H9 (cell line): ENCODE measurements around the gene TTC13. TPM values are rescaled to one million over a fixed set of nuclear protein-coding genes. Genes with fewer than 3 reads are reported as not detected.

Source experiments
- DNase-seq: peaks from one replicate; pipeline ENCODE4 v3.0.0-alpha.2; 2017
- H2AFZ ChIP-seq: one replicate; pipeline ENCODE4 v1.6.1; 2013; ENCODE audit warnings: mild to moderate bottlenecking, low read length, control low read depth, moderate library complexity
- H2AK5ac ChIP-seq: 2 replicates; pipeline ENCODE4 v1.6.1; 2013; ENCODE audit warnings: low read length, control low read depth, mixed read lengths; ENCODE audit not compliant: insufficient read length
- H2BK120ac ChIP-seq: one replicate; pipeline ENCODE4 v1.6.1; 2013; ENCODE audit warnings: low read depth, mild to moderate bottlenecking, low read length, control low read depth, inconsistent platforms; ENCODE audit not compliant: poor library complexity, severe bottlenecking
- H2BK12ac ChIP-seq: 2 replicates; pipeline ENCODE4 v1.6.1; 2013; ENCODE audit warnings: low read length, control low read depth, mixed read lengths, low read depth; ENCODE audit not compliant: insufficient read length
- H2BK15ac ChIP-seq: 2 replicates; pipeline ENCODE4 v1.6.1; 2013; ENCODE audit warnings: low read depth, low read length, control low read depth
- H2BK20ac ChIP-seq: one replicate; pipeline ENCODE4 v1.6.1; 2013; ENCODE audit warnings: low read depth, mild to moderate bottlenecking, low read length, control low read depth, inconsistent platforms; ENCODE audit not compliant: poor library complexity, severe bottlenecking
- H2BK5ac ChIP-seq: 2 replicates; pipeline ENCODE4 v1.6.1; 2013; ENCODE audit warnings: low read length, control low read depth, mixed read lengths; ENCODE audit not compliant: insufficient read length
- H3K14ac ChIP-seq: 2 replicates; pipeline ENCODE4 v1.6.1; 2013; ENCODE audit warnings: low read length, control low read depth; ENCODE audit not compliant: insufficient read depth
- H3K18ac ChIP-seq: 2 replicates; pipeline ENCODE4 v1.6.1; 2013; ENCODE audit warnings: low read depth, mild to moderate bottlenecking, mixed read lengths, low read length, control low read depth; ENCODE audit not compliant: insufficient read length
- H3K23ac ChIP-seq: 2 replicates; pipeline ENCODE4 v1.6.1; 2013; ENCODE audit warnings: low read length, control low read depth, mixed read lengths, low read depth; ENCODE audit not compliant: insufficient read length
- H3K23me2 ChIP-seq: 2 replicates; pipeline ENCODE4 v1.6.1; 2013; ENCODE audit warnings: low read depth, mild to moderate bottlenecking, mixed read lengths, low read length, control low read depth; ENCODE audit not compliant: insufficient read length, poor library complexity, severe bottlenecking
- H3K27ac ChIP-seq: 2 replicates; pipeline ENCODE4 v1.5.1; 2013; ENCODE audit warnings: low read length, control low read depth, mixed read lengths, low read depth; ENCODE audit not compliant: insufficient read length
- H3K27me3 ChIP-seq: 2 replicates; pipeline ENCODE4 v1.6.1; 2013; ENCODE audit warnings: low read length, control low read depth, inconsistent platforms; ENCODE audit not compliant: insufficient read depth
- H3K4ac ChIP-seq: 2 replicates; pipeline ENCODE4 v1.6.1; 2013; ENCODE audit warnings: low read depth, mild to moderate bottlenecking, control low read depth, inconsistent platforms, low read length, moderate library complexity
- H3K4me1 ChIP-seq: 2 replicates; pipeline ENCODE4 v1.6.1; 2013; ENCODE audit warnings: low read length, control low read depth, inconsistent platforms; ENCODE audit not compliant: insufficient read depth
- H3K4me2 ChIP-seq: 2 replicates; pipeline ENCODE4 v1.6.1; 2013; ENCODE audit warnings: low read length, control low read depth, mixed read lengths; ENCODE audit not compliant: insufficient read length, insufficient read depth
- H3K56ac ChIP-seq: 2 replicates; pipeline ENCODE4 v1.6.1; 2013; ENCODE audit warnings: low read depth, mild to moderate bottlenecking, mixed read lengths, low read length, control low read depth; ENCODE audit not compliant: insufficient read length
- H3K79me1 ChIP-seq: 2 replicates; pipeline ENCODE4 v1.6.1; 2013; ENCODE audit warnings: low read depth, mild to moderate bottlenecking, moderate library complexity, low read length, control low read depth, inconsistent platforms; ENCODE audit not compliant: insufficient read depth, poor library complexity, severe bottlenecking
- H3K79me2 ChIP-seq: 2 replicates; pipeline ENCODE4 v1.6.1; 2013; ENCODE audit warnings: low read length, control low read depth, inconsistent platforms; ENCODE audit not compliant: insufficient read depth
- H3K9ac ChIP-seq: 2 replicates; pipeline ENCODE4 v1.6.1; 2013; ENCODE audit warnings: low read length, control low read depth, mixed read lengths; ENCODE audit not compliant: insufficient read length; ENCODE audit errors: extremely low read depth
- H3K9me3 ChIP-seq: one replicate; pipeline ENCODE4 v1.6.1; 2013; ENCODE audit warnings: low read depth, low read length, inconsistent platforms; ENCODE audit not compliant: control insufficient read depth
- H3T11ph ChIP-seq: one replicate; pipeline ENCODE4 v1.6.1; 2013; ENCODE audit warnings: mild to moderate bottlenecking, low read length, control low read depth, inconsistent platforms
- H4K20me1 ChIP-seq: one replicate; pipeline ENCODE4 v1.6.1; 2013; ENCODE audit not compliant: control insufficient read depth, insufficient read length, insufficient read depth
- H4K5ac ChIP-seq: 2 replicates; pipeline ENCODE4 v1.6.1; 2013; ENCODE audit warnings: low read depth, mild to moderate bottlenecking, mixed read lengths, low read length, control low read depth; ENCODE audit not compliant: insufficient read length
- H4K8ac ChIP-seq: replicated peaks from 2 replicates; pipeline ENCODE4 v1.6.1; 2013; ENCODE audit warnings: low read length, control low read depth, mixed read lengths, low read depth; ENCODE audit not compliant: insufficient read length
- H4K91ac ChIP-seq: 2 replicates; pipeline ENCODE4 v1.6.1; 2013; ENCODE audit warnings: low read depth, mild to moderate bottlenecking, moderate library complexity, mixed read lengths, low read length, control low read depth; ENCODE audit not compliant: insufficient read length
- H3K27ac Mint-ChIP-seq, 3 experiments: 2 replicates in 2 of 3; 3 replicates in 1 of 3; pipeline ENCODE4 v1.8.0; 2020 to 2021; ENCODE audit warnings: mixed read lengths in 3 of 3, mild to moderate bottlenecking in 1 of 3, moderate library complexity in 1 of 3
- H3K27me3 Mint-ChIP-seq: 2 replicates; pipeline ENCODE4 v1.8.0; 2021; ENCODE audit warnings: low read depth, mild to moderate bottlenecking, moderate library complexity, mixed read lengths
- H3K36me3 Mint-ChIP-seq, 3 experiments: 2 replicates in 2 of 3; 3 replicates in 1 of 3; pipeline ENCODE4 v1.8.0; 2020 to 2021; ENCODE audit warnings: low read depth in 3 of 3, mixed read lengths in 3 of 3; ENCODE audit not compliant: insufficient read depth in 1 of 3
- H3K4me1 Mint-ChIP-seq, 2 experiments: 2 replicates each; pipeline ENCODE4 v1.8.0; 2020; ENCODE audit warnings: mixed read lengths in 2 of 2
- H3K4me3 Mint-ChIP-seq, 2 experiments: 2 replicates in 1 of 2; 3 replicates in 1 of 2; pipeline ENCODE4 v1.8.0; 2020 to 2021; ENCODE audit warnings: mild to moderate bottlenecking in 2 of 2, mixed read lengths in 2 of 2, moderate library complexity in 1 of 2
- H3K9me3 Mint-ChIP-seq, 2 experiments: 2 replicates in 1 of 2; 3 replicates in 1 of 2; pipeline ENCODE4 v1.8.0; 2020; ENCODE audit warnings: mild to moderate bottlenecking in 2 of 2, mixed read lengths in 2 of 2, moderate library complexity in 1 of 2
- CTCF ChIP-seq: fragments of 200-600 bp; sonication (generic); conservative IDR thresholded peaks from 3 replicates; pipeline ENCODE4 v1.8.0; 2021; ENCODE audit warnings: antibody characterized with exemption, mild to moderate bottlenecking
- WGBS: extraction: QIAGEN DNeasy Blood & Tissue Kit; methylation state at CpG from one replicate; pipeline ENCODE4 v1.1.7; 2013; ENCODE audit warnings: missing lambda C conversion rate, low lambda C conversion rate, mixed read lengths; ENCODE audit not compliant: insufficient read length; ENCODE audit errors: extremely low coverage; 5-methylcytosine and 5-hydroxymethylcytosine counted together
- total RNA-seq: library from RNA; stranded (reverse); gene quantifications from 2 replicates; pipeline ENCODE4 v1.2.1, GENCODE V29; 2021

Gene TTC13
- total RNA-seq, 1 experiment from 2014 or later: 7.6 TPM

GRCh38 chr1:231020139-231020601, 41.5 kb upstream of the TTC13 start:
- Histone ChIP-seq H3K14ac (peak overlapping the region; percentile 32; the same call in 1 of the 2 replicates), H4K20me1 (no peaks in the 10 kb centered on the region), H3K79me2 (no peaks in the 10 kb centered on the region), H2BK15ac (no peak overlapping the region), H3K18ac (peak overlapping the region; percentile 43), H3K23ac (no peak overlapping the region), H3K9me3 (no peaks in the 10 kb centered on the region), H4K91ac (no peak overlapping the region), H2AFZ (no peak overlapping the region), H3K27me3 (no peaks in the 10 kb centered on the region; the same call in 1 of the 2 replicates), H3K23me2 (no peaks in the 10 kb centered on the region), H3K79me1 (no peaks in the 10 kb centered on the region), H2BK20ac (no peak overlapping the region), H2BK12ac (no peak overlapping the region), H2BK5ac (no peak overlapping the region), H3T11ph (no peak overlapping the region), H2AK5ac (no peak overlapping the region), H3K4me1 (peaks cover 12% of the 10 kb centered on the region; the same call in 1 of the 2 replicates), H4K5ac (no peak overlapping the region), H3K27ac (no peak overlapping the region), H3K4ac (no peak overlapping the region), H3K4me2 (peak overlapping the region; percentile 17), H3K9ac (no peak overlapping the region), H4K8ac (no peak overlapping the region), H2BK120ac (no peak overlapping the region), H3K56ac (no peak overlapping the region)
- Mint-ChIP-seq H3K9me3 (no peaks in the 10 kb centered on the region), H3K4me1 (peaks cover 15 to 27% of the 10 kb centered on the region in 2 experiments), H3K27ac (no peak overlapping the region), H3K36me3 (no peaks in the 10 kb centered on the region; a peak in 1 of 7 replicates), H3K4me3 (no peak overlapping the region; a peak in 2 of 5 replicates), H3K27me3 (peaks cover 78% of the 10 kb centered on the region)
- no CpG with 5 or more reads among the region's 14 CpGs for WGBS
- TF ChIP-seq CTCF: peak; percentile 30; the same call in 2 of the 3 replicates
- DNase-seq: no peak
